Activated effector memory CD4-positive, alpha-beta T cell treated with Interleukin-2 at 50 U/mL for 16 hours (primary cell): ENCODE data around the gene SAP130.

Source experiments
- DNase-seq: peaks from one replicate; pipeline ENCODE4 v3.0.0-alpha.2; 2020

The SAP130 gene

GRCh38 chr2:128024816-128025215 is 3.0 kb downstream of the SAP130 start:
- no peak for DNase-seq

GRCh38 chr2:128017561-128017960 is 10.3 kb downstream of the SAP130 start:
- no peak for DNase-seq

- no peak for DNase-seq
These were observed 11.2 kb downstream of the SAP130 start for GRCh38 chr2:128016620-128017019.

GRCh38 chr2:128012698-128013097 is 15.2 kb downstream of the SAP130 start:
- DNase-seq, result no peak

GRCh38 chr2:128008074-128008672 is 19.7 kb downstream of the SAP130 start:
- no peak for DNase-seq

GRCh38 chr2:128004509-128004908 is 23.4 kb downstream of the SAP130 start:
- DNase-seq, result no peak

GRCh38 chr2:128003463-128003862 is 24.4 kb downstream of the SAP130 start:
- DNase-seq, result no peak

- DNase-seq, result no peak
These were observed 31.7 kb downstream of the SAP130 start for GRCh38 chr2:127996160-127996559.

GRCh38 chr2:127995725-127996124 is 32.1 kb downstream of the SAP130 start:
- no peak for DNase-seq

GRCh38 chr2:127993659-127994058 is 34.2 kb downstream of the SAP130 start:
- DNase-seq, result no peak

GRCh38 chr2:127991742-127992141 is 36.1 kb downstream of the SAP130 start:
- no peak for DNase-seq

GRCh38 chr2:127986548-127987079 is 41.2 kb downstream of the SAP130 start:
- DNase-seq, result no peak

- no peak for DNase-seq
These were observed 42.1 kb downstream of the SAP130 start for GRCh38 chr2:127985735-127986134.

GRCh38 chr2:127985026-127985734 is 42.7 kb downstream of the SAP130 start:
- DNase-seq, result no peak

GRCh38 chr2:127984551-127984950 is 43.3 kb downstream of the SAP130 start:
- no peak for DNase-seq

GRCh38 chr2:127969446-127969845 is 58.4 kb downstream of the SAP130 start:
- no peak for DNase-seq

- DNase-seq, result no peak
These were observed 59.1 kb downstream of the SAP130 start for GRCh38 chr2:127968610-127969339.

GRCh38 chr2:127961729-127962128 is 66.1 kb downstream of the SAP130 start:
- DNase-seq, result no peak

- DNase-seq, result no peak
These were observed 70.6 kb downstream of the SAP130 start for GRCh38 chr2:127957240-127957639.

GRCh38 chr2:127954857-127955256 is 73.0 kb downstream of the SAP130 start:
- DNase-seq, result no peak

GRCh38 chr2:127953849-127954248 is 74.0 kb downstream of the SAP130 start:
- DNase-seq, result no peak

GRCh38 chr2:127953128-127953718 is 74.6 kb downstream of the SAP130 start:
- DNase-seq, result no peak

- no peak for DNase-seq
These were observed 76.8 kb downstream of the SAP130 start for GRCh38 chr2:127951026-127951425.
